HCT116 (cell line): ENCODE results near the gene ADAMTS14. TPM values are rescaled to one million over a fixed set of nuclear protein-coding genes. Genes with fewer than 3 reads are reported as not detected.

ENCODE experiments used
- ATAC-seq: fragments of 200-7000 bp; cut with Tn5 transposase; 2 replicates; pipeline ENCODE4 v1.9.1; 2020; ENCODE audit warnings: mild to moderate bottlenecking, moderate library complexity
- BruUV-seq: library from RNA; stranded (reverse); fragments of 400-500 nt; replicated peaks from 2 replicates; lab custom pipeline; 2021; lab: Mats Ljungman, UMichigan
- CTCF ChIA-PET: fragments of 300-600 bp; sonication (Branson Sonifier 250); formaldehyde crosslinking; loops from one replicate; lab custom pipeline; 2021; ENCODE audit warnings: antibody characterized with exemption; lab: Charles Lee
- POLR2A ChIA-PET: fragments of 300-600, 350-600 bp; sonication (Branson Sonifier 250); formaldehyde crosslinking; loops from one replicate; lab custom pipeline; 2021; ENCODE audit warnings: antibody characterized with exemption; lab: Charles Lee
- RAD21 ChIA-PET, 2 experiments: fragments of 300-600 bp; sonication (Branson Sonifier 250); formaldehyde crosslinking; loops; one replicate each; lab custom pipeline; 2023; ENCODE audit warnings: low total read pairs in 2 of 2; ENCODE audit not compliant: uncharacterized antibody in 2 of 2, unreplicated experiment in 2 of 2, low non-redundant PET in 1 of 2; lab: Charles Lee
- DNase-seq: peaks from one replicate; pipeline ENCODE4 v3.0.0-alpha.2; 2010; ENCODE audit warnings: low read depth, low spot score
- H2AFZ ChIP-seq: fragments of 200-600 bp; shearing (Covaris generic), sonication (generic); 2 replicates; pipeline ENCODE4 v1.6.1; 2017; ENCODE audit warnings: low read depth, mixed run types, mixed read lengths, antibody characterized with exemption, low read length; ENCODE audit not compliant: poor library complexity, severe bottlenecking
- H3K27ac ChIP-seq: 2 replicates; pipeline ENCODE4 v1.5.1; 2012; ENCODE audit warnings: low read depth, low read length
- H3K27me3 ChIP-seq: fragments of 200-600 bp; sonication (generic); 2 replicates; pipeline ENCODE4 v1.6.1; 2016; ENCODE audit warnings: mixed run types, low read length, mixed read lengths; ENCODE audit not compliant: insufficient read depth
- H3K36me3 ChIP-seq, 2 experiments: fragments of 200-500 bp in 1 of 2; fragments of 200-600 bp in 1 of 2; sonication (Bioruptor generic) in 1 of 2; sonication (generic) in 1 of 2; 2 replicates each; pipeline versions ENCODE4 v1.5.1 to v1.6.1; 2014 to 2016; ENCODE audit warnings: low read length in 2 of 2, inconsistent platforms in 1 of 2, mixed read lengths in 1 of 2, mixed run types in 1 of 2; ENCODE audit not compliant: insufficient read depth in 2 of 2, control insufficient read depth in 1 of 2
- H3K4me1 ChIP-seq, 2 experiments: fragments of 200-600 bp in 1 of 2; sonication (generic) in 1 of 2; 2 replicates each; pipeline versions ENCODE4 v1.5.1 to v1.6.1; 2012 to 2017; ENCODE audit warnings: low read length in 2 of 2, inconsistent platforms in 1 of 2, mild to moderate bottlenecking in 1 of 2, mixed read lengths in 1 of 2, mixed run types in 1 of 2, moderate library complexity in 1 of 2; ENCODE audit not compliant: insufficient read depth in 2 of 2, control insufficient read depth in 1 of 2
- H3K4me2 ChIP-seq: fragments of 200-600 bp; sonication (generic); 2 replicates; pipeline ENCODE4 v1.6.1; 2017; ENCODE audit warnings: mixed run types, low read length, mixed read lengths
- H3K4me3 ChIP-seq, 2 experiments: fragments of 200-600 bp in 1 of 2; sonication (generic) in 1 of 2; replicated peaks in 1 of 2; 2 replicates each; pipeline ENCODE4 v1.5.1; 2011 to 2016; ENCODE audit warnings: low read length in 2 of 2, control low read depth in 1 of 2, low read depth in 1 of 2, mild to moderate bottlenecking in 1 of 2, mixed read lengths in 1 of 2, mixed run types in 1 of 2
- H3K79me2 ChIP-seq: fragments of 200-600 bp; sonication (generic); 2 replicates; pipeline ENCODE4 v1.6.1; 2017; ENCODE audit warnings: mild to moderate bottlenecking, mixed run types, low read length, moderate library complexity, mixed read lengths; ENCODE audit not compliant: insufficient read depth
- H3K9ac ChIP-seq: fragments of 200-600 bp; sonication (generic); 2 replicates; pipeline ENCODE4 v1.6.1; 2016; ENCODE audit warnings: low read length, mixed read lengths
- H3K9me2 ChIP-seq: fragments of 200-600 bp; sonication (generic), shearing (Covaris generic); 2 replicates; pipeline ENCODE4 v1.6.1; 2017; ENCODE audit warnings: mixed run types, mild to moderate bottlenecking, moderate library complexity; ENCODE audit not compliant: insufficient read depth
- H3K9me3 ChIP-seq, 2 experiments: fragments of 200-500 bp in 1 of 2; fragments of 200-600 bp in 1 of 2; sonication (Bioruptor generic) in 1 of 2; sonication (generic) in 1 of 2; 2 replicates each; pipeline ENCODE4 v1.6.1; 2014 to 2017; ENCODE audit warnings: low read length in 2 of 2, mixed read lengths in 2 of 2, inconsistent platforms in 1 of 2, low read depth in 1 of 2, mild to moderate bottlenecking in 1 of 2, mixed run types in 1 of 2, moderate library complexity in 1 of 2; ENCODE audit not compliant: control insufficient read depth in 1 of 2, insufficient read depth in 1 of 2
- H4K20me1 ChIP-seq: fragments of 200-600 bp; sonication (generic), shearing (Covaris generic); 2 replicates; pipeline ENCODE4 v1.6.1; 2017; ENCODE audit warnings: mixed run types, mild to moderate bottlenecking, moderate library complexity; ENCODE audit not compliant: insufficient read depth
- CBX3 ChIP-seq: IDR thresholded peaks from 2 replicates; pipeline ENCODE4 v1.6.1; 2012; ENCODE audit warnings: low read depth
- CEBPB ChIP-seq: IDR thresholded peaks from 2 replicates; pipeline ENCODE4 v1.6.1; 2012; ENCODE audit warnings: low read depth
- EGR1 ChIP-seq: IDR thresholded peaks from 2 replicates; pipeline ENCODE4 v1.6.1; 2012; ENCODE audit warnings: low read depth
- FOSL1 ChIP-seq: IDR thresholded peaks from 2 replicates; pipeline ENCODE4 v1.6.1; 2012; ENCODE audit warnings: low read depth
- POLR2A ChIP-seq: IDR thresholded peaks from 2 replicates; pipeline ENCODE4 v1.7.0; 2011; ENCODE audit warnings: borderline replicate concordance; ENCODE audit not compliant: insufficient read depth, insufficient read length; ENCODE audit errors: extremely low read depth
- POLR2AphosphoS5 ChIP-seq: IDR thresholded peaks from 2 replicates; pipeline ENCODE4 v1.6.1; 2011; ENCODE audit warnings: mild to moderate bottlenecking, low read depth, low read length, moderate library complexity
- RAD21 ChIP-seq: IDR thresholded peaks from 2 replicates; pipeline ENCODE4 v1.6.1; 2012; ENCODE audit warnings: low read depth, mild to moderate bottlenecking
- SIN3A ChIP-seq: IDR thresholded peaks from 2 replicates; pipeline ENCODE4 v1.6.1; 2012; ENCODE audit warnings: low read depth
- SP1 ChIP-seq: IDR thresholded peaks from 2 replicates; pipeline ENCODE4 v1.6.1; 2012; ENCODE audit warnings: low read depth
- SRF ChIP-seq: IDR thresholded peaks from 2 replicates; pipeline ENCODE4 v1.6.1; 2012; ENCODE audit warnings: low read depth
- TCF7L2 ChIP-seq: IDR thresholded peaks from 2 replicates; pipeline ENCODE4 v1.7.0; 2011; ENCODE audit warnings: borderline replicate concordance, inconsistent platforms; ENCODE audit not compliant: insufficient read depth, insufficient read length; ENCODE audit errors: extremely low read depth
- ZFX ChIP-seq: fragments of 450-650 bp; IDR thresholded peaks from 2 replicates; pipeline ENCODE4 v1.6.1; 2017
- ZNF274 ChIP-seq: fragments of 200-500 bp; sonication (Bioruptor generic); IDR thresholded peaks from 2 replicates; pipeline ENCODE4 v1.6.1; 2014; ENCODE audit warnings: mild to moderate bottlenecking, low read depth, low read length, inconsistent platforms
- intact Hi-C: fragments of 100-400 bp; cut with micrococcal nuclease; formaldehyde crosslinking; loops from 2 replicates; pipeline ENCODE4 v1.10.0; 2022
- total RNA-seq: library from RNA; stranded (reverse); gene quantifications from one replicate; pipeline ENCODE4 v1.2.1, GENCODE V29; 2021; ENCODE audit not compliant: unreplicated experiment
- TF ChIP-seq, protein P1 (sequence below): IDR thresholded peaks from 2 replicates; pipeline ENCODE4 v1.6.1; 2012; ENCODE audit warnings: low read depth
- TF ChIP-seq, protein P2 (sequence below): IDR thresholded peaks from 2 replicates; pipeline ENCODE4 v1.6.1; 2012
- TF ChIP-seq, protein P3 (sequence below): IDR thresholded peaks from 2 replicates; pipeline ENCODE4 v1.6.1; 2012

ADAMTS14 gene
- total RNA-seq, 1 experiment from 2014 or later: 13.2 TPM

DNA sequence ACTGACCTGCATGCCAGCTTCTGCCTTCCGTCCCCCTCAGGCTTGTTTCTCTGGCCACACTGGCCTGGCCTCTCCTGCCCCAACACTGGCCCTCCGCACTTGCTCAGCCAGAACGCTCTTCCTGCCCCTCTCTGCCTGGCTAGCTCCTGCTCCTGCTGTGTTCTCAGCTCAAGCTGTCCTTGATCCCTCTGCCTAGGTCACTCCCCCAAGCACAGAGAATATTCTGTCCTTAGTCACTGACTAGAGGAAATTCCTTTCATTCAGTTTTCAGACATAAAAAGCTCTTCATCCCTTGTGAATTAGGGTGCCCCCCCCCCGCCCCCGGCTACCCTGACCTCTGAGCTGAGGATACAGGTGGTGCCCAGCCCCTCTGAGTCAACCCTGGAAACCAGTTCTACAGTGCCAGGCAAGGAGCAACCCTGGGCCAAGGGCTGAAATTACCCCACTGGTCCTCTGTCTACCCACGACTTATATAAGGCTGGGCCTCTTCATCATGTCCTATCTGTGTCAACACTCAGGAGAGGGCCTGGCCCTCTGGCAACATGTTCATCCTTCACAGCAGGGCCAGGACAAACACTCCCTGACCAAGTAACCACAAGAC is 136.8 kb downstream of the ADAMTS14 start:
- Histone ChIP-seq H4K20me1 (no peaks in the 10 kb centered on the region), H3K27ac (no peak overlapping the region)

DNA sequence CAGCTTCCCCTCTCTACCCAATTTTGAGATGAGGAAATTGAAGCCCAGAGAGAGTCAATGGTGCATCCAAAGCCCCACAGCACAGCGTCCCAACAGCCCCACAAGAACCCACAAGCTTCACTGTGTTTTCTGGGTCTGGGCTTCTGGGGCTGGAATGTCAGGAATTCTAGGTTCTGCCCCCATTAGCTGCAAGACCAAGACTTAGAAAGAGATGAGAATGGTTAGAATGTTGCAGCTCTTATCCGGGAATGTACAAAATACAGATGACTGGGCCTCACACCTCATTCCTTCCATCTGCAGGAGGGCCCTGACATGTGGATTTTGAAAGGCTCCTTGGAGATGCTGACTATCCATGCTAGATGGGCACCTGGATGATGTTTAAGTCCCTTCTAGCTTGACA is 137.4 kb downstream of the ADAMTS14 start:
- intact Hi-C loops: no loop called here
- Histone ChIP-seq H3K4me2 (no peak overlapping the region), H2AFZ (no peak overlapping the region), H3K9me2 (no peaks in the 10 kb centered on the region), H3K36me3 (no peaks in the 10 kb centered on the region), H4K20me1 (no peaks in the 10 kb centered on the region), H3K4me1 (no peaks in the 10 kb centered on the region; a peak in 1 of 4 replicates), H3K79me2 (no peaks in the 10 kb centered on the region), H3K9ac (no peak overlapping the region), H3K27ac (no peak overlapping the region), H3K4me3 (no peak overlapping the region), H3K27me3 (no peaks in the 10 kb centered on the region), H3K9me3 (no peaks in the 10 kb centered on the region)
- no TSS peak for BruUV-seq
- ChIA-PET CTCF (interaction anchor here (0.7 kb wide), 1 partner anchor 45 kb away, joined by 3 read pairs; no protein-coding TSS in a partner anchor), POLR2A (no interaction called here), RAD21 (no interaction called here)
- no peak for ATAC-seq
- no peak for DNase-seq
- TF ChIP-seq SRF: no peak
- TF ChIP-seq SIN3A: no peak
- TF ChIP-seq FOSL1: no peak
- TF ChIP-seq, protein P1, sequence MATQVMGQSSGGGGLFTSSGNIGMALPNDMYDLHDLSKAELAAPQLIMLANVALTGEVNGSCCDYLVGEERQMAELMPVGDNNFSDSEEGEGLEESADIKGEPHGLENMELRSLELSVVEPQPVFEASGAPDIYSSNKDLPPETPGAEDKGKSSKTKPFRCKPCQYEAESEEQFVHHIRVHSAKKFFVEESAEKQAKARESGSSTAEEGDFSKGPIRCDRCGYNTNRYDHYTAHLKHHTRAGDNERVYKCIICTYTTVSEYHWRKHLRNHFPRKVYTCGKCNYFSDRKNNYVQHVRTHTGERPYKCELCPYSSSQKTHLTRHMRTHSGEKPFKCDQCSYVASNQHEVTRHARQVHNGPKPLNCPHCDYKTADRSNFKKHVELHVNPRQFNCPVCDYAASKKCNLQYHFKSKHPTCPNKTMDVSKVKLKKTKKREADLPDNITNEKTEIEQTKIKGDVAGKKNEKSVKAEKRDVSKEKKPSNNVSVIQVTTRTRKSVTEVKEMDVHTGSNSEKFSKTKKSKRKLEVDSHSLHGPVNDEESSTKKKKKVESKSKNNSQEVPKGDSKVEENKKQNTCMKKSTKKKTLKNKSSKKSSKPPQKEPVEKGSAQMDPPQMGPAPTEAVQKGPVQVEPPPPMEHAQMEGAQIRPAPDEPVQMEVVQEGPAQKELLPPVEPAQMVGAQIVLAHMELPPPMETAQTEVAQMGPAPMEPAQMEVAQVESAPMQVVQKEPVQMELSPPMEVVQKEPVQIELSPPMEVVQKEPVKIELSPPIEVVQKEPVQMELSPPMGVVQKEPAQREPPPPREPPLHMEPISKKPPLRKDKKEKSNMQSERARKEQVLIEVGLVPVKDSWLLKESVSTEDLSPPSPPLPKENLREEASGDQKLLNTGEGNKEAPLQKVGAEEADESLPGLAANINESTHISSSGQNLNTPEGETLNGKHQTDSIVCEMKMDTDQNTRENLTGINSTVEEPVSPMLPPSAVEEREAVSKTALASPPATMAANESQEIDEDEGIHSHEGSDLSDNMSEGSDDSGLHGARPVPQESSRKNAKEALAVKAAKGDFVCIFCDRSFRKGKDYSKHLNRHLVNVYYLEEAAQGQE: no peak
- TF ChIP-seq, protein P2, sequence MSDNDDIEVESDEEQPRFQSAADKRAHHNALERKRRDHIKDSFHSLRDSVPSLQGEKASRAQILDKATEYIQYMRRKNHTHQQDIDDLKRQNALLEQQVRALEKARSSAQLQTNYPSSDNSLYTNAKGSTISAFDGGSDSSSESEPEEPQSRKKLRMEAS: no peak
- TF ChIP-seq, protein P3, sequence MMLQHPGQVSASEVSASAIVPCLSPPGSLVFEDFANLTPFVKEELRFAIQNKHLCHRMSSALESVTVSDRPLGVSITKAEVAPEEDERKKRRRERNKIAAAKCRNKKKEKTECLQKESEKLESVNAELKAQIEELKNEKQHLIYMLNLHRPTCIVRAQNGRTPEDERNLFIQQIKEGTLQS: no peak
- no peak for TF ChIP-seq ZNF274
- no peak for TF ChIP-seq SP1
- no peak for TF ChIP-seq TCF7L2
- TF ChIP-seq CEBPB: no peak
- no peak for TF ChIP-seq EGR1
- no peak for TF ChIP-seq CBX3
- no peak for TF ChIP-seq POLR2AphosphoS5
- no peak for TF ChIP-seq ZFX
- no peak for TF ChIP-seq RAD21

More for the DNA sequence above, 136.8 kb downstream of the ADAMTS14 start:
- no peaks in the 10 kb centered on the region for H3K9me3 ChIP-seq
- BruUV-seq: no TSS peak
- peaks cover 0 to 6% of the 10 kb centered on the region in 2 experiments; a peak in 1 of 4 replicates for H3K4me1 ChIP-seq
- H3K4me3 ChIP-seq: no peak overlapping the region
- ATAC-seq (no peak), DNase-seq (no peak)
- ChIA-PET CTCF (no interaction called here), RAD21 (no interaction called here), POLR2A (no interaction called here)
- H3K27me3 ChIP-seq: no peaks in the 10 kb centered on the region
- no peak overlapping the region for H3K9ac ChIP-seq
- no peak overlapping the region for H2AFZ ChIP-seq
- H3K4me2 ChIP-seq: no peak overlapping the region
- intact Hi-C loops: no loop called here
- no peaks in the 10 kb centered on the region for H3K79me2 ChIP-seq
- H3K9me2 ChIP-seq: no peaks in the 10 kb centered on the region
- TF ChIP-seq POLR2A: no peak
- no peaks in the 10 kb centered on the region for H3K36me3 ChIP-seq
